Fibroblast of the aortic adventitia (primary cell): Measurements from ENCODE around the gene OLFML1. TPM values are rescaled to one million over a fixed set of nuclear protein-coding genes. Genes with fewer than 3 reads are reported as not detected.

ENCODE experiments used
- DNase-seq: peaks from one replicate; pipeline ENCODE4 v3.0.0-alpha.2; 2010; ENCODE audit warnings: low read depth
- H3K4me3 ChIP-seq: 2 replicates; pipeline ENCODE4 v1.5.1; 2011; ENCODE audit warnings: low read depth, mild to moderate bottlenecking, control low read depth, low read length, moderate library complexity
- total RNA-seq: library from RNA; depleted of rRNA; stranded (reverse); fragments of >200 nt; gene quantifications from 2 replicates; pipeline ENCODE4 v1.2.3, GENCODE V29; 2012; ENCODE audit warnings: low replicate concordance
- TF ChIP-seq, protein P1 (sequence below): IDR thresholded peaks from 2 replicates; pipeline ENCODE4 v1.5.1; 2011; ENCODE audit warnings: mild to moderate bottlenecking, low read length, control low read depth, inconsistent platforms; ENCODE audit not compliant: insufficient read depth

OLFML1 gene
- total RNA-seq, 1 donor = 27.1 TPM

DNA sequence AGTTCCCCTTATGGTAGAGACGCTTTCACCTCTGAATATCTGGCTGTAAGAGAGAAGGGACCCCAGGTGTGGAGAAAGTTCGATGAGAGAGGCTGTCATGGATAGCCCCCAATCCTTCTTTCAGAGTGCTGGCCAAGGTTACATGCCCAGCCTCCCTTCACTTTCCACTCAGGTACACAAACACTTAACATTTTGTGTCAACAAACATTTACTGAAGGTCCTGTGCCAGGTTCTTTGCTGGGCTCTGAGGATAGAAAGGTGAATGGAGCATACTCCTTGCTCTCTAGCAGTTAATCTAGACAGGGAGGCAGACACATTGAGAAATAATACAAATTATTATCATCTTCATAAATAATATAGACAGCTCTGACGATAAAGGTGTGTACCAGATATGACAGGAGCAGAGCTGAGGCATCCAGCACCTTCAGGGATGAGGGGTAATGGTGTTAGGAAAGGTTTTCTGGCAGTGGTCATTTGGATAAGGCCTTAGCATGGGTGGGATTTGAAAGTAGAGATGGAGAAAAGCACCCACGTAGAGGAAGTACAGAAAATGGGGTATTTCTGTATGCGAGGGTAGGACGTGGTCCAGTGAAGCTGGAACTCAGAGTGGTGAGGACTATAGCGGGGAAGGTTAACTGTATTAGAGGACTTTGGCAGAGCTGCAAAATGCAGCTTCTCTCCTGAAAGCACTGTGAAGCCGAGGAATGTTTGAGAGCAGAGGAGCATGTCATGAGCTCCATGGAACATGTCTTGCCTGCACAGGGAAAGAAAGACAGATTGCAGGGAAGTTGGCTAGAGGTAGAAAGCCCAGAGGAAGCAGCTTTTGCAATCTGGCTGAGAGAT is 48.1 kb downstream of the OLFML1 start:
- no peak overlapping the region for H3K4me3 ChIP-seq
- TF ChIP-seq, protein P1, sequence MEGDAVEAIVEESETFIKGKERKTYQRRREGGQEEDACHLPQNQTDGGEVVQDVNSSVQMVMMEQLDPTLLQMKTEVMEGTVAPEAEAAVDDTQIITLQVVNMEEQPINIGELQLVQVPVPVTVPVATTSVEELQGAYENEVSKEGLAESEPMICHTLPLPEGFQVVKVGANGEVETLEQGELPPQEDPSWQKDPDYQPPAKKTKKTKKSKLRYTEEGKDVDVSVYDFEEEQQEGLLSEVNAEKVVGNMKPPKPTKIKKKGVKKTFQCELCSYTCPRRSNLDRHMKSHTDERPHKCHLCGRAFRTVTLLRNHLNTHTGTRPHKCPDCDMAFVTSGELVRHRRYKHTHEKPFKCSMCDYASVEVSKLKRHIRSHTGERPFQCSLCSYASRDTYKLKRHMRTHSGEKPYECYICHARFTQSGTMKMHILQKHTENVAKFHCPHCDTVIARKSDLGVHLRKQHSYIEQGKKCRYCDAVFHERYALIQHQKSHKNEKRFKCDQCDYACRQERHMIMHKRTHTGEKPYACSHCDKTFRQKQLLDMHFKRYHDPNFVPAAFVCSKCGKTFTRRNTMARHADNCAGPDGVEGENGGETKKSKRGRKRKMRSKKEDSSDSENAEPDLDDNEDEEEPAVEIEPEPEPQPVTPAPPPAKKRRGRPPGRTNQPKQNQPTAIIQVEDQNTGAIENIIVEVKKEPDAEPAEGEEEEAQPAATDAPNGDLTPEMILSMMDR = no peak
- no peak for DNase-seq

DNA sequence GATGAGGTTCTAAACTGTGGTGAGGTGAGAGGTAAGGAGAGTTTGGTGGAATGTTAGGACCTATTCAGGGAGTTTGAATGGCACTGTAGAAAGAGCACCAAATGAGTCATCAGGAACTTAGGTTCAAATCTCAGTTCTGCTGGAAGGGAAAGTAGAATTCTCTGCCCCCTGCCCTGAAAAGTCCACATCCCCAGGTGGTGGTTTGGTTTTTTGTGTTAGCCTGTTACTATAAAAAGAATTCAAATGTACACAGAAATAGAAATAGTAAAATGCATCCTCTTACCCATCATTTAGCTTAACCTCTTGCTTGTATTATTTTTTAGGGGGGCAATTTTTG is 48.7 kb downstream of the OLFML1 start:
- no peak for DNase-seq
- H3K4me3 ChIP-seq = no peak overlapping the region
- TF ChIP-seq, protein P1 = no peak

DNA sequence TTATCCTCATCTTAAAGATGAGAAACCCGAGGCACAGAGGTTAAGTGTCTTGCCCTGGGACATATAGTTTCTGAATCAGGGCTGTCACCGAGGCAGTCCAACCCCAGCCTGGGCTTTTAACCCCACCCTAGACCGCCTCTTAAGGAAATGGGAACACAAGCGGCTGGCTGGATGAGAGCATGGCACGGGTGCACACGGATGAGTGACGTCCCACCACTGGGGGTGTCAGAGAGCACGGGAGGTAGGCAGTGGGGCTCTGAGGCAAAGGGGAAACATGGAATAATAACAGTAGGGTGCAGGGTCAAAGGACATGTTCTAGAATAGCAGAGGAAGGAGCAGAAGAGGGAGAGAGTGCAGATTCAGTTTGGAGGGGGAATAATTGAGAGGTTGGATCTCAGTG is 50.8 kb downstream of the OLFML1 start:
- H3K4me3 ChIP-seq = no peak overlapping the region
- TF ChIP-seq, protein P1 = no peak
- no peak for DNase-seq

DNA sequence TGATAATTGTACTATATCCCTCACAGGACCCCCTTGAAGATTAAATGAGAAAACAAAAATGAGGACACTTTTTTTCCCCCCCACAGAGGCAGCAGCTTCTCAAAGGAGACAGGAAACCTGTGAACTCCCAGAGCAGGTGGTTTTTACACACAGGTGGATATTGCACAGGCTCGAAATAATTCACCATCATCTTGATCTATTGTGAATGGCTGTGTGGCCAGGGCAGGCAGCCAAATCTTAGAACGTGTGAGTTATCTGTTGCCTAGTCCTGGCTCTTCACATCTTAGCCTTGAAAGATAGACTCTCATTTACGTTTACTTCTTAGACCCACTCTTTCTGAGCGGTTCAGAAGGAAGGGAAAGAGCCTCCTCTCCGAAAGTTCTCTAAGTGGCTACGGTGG is 52.0 kb downstream of the OLFML1 start:
- H3K4me3 ChIP-seq = no peak overlapping the region
- TF ChIP-seq, protein P1 = no peak
- no peak for DNase-seq

DNA sequence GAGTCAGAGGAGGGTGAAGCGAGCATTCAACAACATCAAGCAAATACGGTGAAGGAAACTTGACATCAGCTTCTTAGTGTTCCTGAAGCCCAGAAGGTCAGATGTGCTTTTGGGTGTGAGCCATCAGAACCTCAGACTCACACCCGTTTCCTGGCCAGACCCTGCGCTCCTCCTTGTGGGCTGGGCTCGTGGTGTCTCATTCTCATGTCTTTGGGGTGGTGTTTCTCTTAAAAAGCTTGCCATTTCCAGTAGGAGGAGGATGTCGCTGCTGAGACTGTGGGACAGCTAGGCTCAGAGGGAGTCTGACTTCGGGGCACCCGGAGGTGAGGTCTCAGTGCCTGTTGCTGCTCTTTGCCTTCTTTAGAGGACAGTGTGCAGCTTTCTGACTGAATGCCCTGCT is 52.7 kb downstream of the OLFML1 start:
- TF ChIP-seq, protein P1 = no peak
- DNase-seq = peak; percentile 14
- no peak overlapping the region for H3K4me3 ChIP-seq

DNA sequence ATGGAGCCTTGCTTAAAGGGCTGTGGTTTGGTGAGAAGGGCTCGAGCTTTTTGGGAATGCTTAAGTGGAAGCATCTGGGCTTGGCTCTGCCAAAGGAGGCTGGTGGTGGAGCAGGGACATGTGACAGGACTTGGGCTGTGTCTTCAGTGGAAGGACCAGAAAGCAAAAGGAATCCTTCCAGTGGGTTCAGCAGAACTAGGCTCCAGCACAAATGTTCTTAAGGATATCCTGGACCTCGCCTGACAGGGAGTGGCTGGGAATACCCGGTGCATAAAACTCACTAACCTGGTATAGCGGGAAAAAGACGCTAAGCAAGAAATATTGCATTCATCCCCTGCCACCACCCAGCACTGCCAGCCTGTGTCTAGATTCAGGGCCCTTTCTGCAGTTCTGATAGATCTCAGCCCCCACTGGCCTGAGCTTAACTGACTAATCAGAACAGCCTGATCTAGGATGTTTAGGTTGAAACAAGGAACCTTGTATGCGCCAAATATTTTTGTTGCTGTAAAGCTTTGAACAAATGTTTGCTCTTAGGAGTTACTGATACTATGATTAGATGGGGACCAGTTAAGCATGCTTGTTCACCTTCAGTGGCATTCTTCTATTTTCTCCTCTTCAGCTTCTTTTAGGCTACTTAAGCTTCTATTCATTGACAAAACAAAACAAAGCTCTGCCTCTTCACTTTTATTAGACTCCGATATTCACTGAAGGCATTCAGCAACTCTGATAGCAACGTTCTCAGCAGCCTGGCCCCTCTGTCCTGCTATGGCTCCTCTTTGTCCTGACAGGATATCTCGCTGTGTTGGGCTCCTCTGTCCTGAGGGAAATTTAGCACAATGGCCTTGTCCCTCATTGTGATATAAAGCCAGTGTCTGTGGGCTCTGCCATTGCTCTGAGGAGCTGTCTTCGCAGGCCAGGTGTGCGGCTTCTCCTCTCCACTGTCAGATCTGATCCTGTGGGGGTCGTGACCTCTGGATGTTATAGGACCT is 53.5 kb downstream of the OLFML1 start:
- TF ChIP-seq, protein P1 = no peak
- no peak overlapping the region for H3K4me3 ChIP-seq
- no peak for DNase-seq
